ENCODE results near the gene CBLN3. TPM values are rescaled to one million over a fixed set of nuclear protein-coding genes. Genes with fewer than 3 reads are reported as not detected.

Gene CBLN3
- total and polyA plus RNA-seq, 2 experiments from 2014 or later, result 2.4 to 5.6 TPM

- H3K79me2 ChIP-seq (ENCODE audit: insufficient read depth), result no peaks in the 10 kb centered on the region
- no peaks in the 10 kb centered on the region for H4K20me1 ChIP-seq (ENCODE audit: insufficient read depth)
- TF ChIP-seq EZH2 (IDR thresholded peaks at IDR 0.05; ENCODE audit: insufficient read depth, poor library complexity, severe bottlenecking), result no peak
- no peak for TF ChIP-seq EZH2phosphoT487 (IDR thresholded peaks at IDR 0.05; ENCODE audit: insufficient read depth, low read depth)
- H2AFZ ChIP-seq, result no peak overlapping the region
- no peaks in the 10 kb centered on the region for H3K4me1 ChIP-seq (ENCODE audit: insufficient read depth)
- no peaks in the 10 kb centered on the region for H3K9me3 ChIP-seq (ENCODE audit: low read depth)
- H3K4me3 ChIP-seq, result no peak overlapping the region
- no peak overlapping the region for H3K9ac ChIP-seq
- no peak overlapping the region for H3K4me2 ChIP-seq (ENCODE audit: unreplicated experiment)
- H3K27ac ChIP-seq, result no peak overlapping the region
- H3F3A ChIP-seq (ENCODE audit: insufficient read depth), result no peaks in the 10 kb centered on the region
- no peaks in the 10 kb centered on the region for H3K27me3 ChIP-seq (replicated peaks; ENCODE audit: insufficient read depth)
- H3K36me3 ChIP-seq (ENCODE audit: low read depth), result no peaks in the 10 kb centered on the region
- no peak for DNase-seq
- 88 to 95% methylated on average over 2 of the region's 2 CpGs for WGBS, 2 experiments (ENCODE audit: low coverage in 1 of 2, low lambda C conversion rate in 2 of 2, missing lambda C conversion rate in 2 of 2)
- no peaks in the 10 kb centered on the region for H3K9me2 ChIP-seq (ENCODE audit: insufficient read depth)
- in situ Hi-C loops (cut with MboI), result no loop called here
These were observed 42.5 kb downstream of the CBLN3 start for GRCh38 chr14:24387009-24387345.

GRCh38 chr14:24385524-24385923 is 43.9 kb downstream of the CBLN3 start:
- H3K79me2 ChIP-seq (ENCODE audit: insufficient read depth), result no peaks in the 10 kb centered on the region
- no peak overlapping the region for H3K27ac ChIP-seq
- no peak overlapping the region for H3K4me2 ChIP-seq (ENCODE audit: unreplicated experiment)
- no peak overlapping the region for H2AFZ ChIP-seq
- H3K4me1 ChIP-seq (ENCODE audit: insufficient read depth), result no peaks in the 10 kb centered on the region
- no peak overlapping the region for H3K4me3 ChIP-seq
- no peak for DNase-seq
- in situ Hi-C loops (cut with MboI), result no loop called here
- WGBS, 2 experiments (ENCODE audit: low coverage in 1 of 2, low lambda C conversion rate in 2 of 2, missing lambda C conversion rate in 2 of 2), result 65 to 69% methylated on average over 4 of the region's 4 CpGs
- H3K9me3 ChIP-seq (ENCODE audit: low read depth), result no peaks in the 10 kb centered on the region
- H3K9ac ChIP-seq, result no peak overlapping the region
- TF ChIP-seq EZH2phosphoT487 (IDR thresholded peaks at IDR 0.05; ENCODE audit: insufficient read depth, low read depth), result no peak
- no peak for TF ChIP-seq EZH2 (IDR thresholded peaks at IDR 0.05; ENCODE audit: insufficient read depth, poor library complexity, severe bottlenecking)
- H3F3A ChIP-seq (ENCODE audit: insufficient read depth), result no peaks in the 10 kb centered on the region
- no peaks in the 10 kb centered on the region for H3K36me3 ChIP-seq (ENCODE audit: low read depth)
- H4K20me1 ChIP-seq (ENCODE audit: insufficient read depth), result no peaks in the 10 kb centered on the region
- no peaks in the 10 kb centered on the region for H3K9me2 ChIP-seq (ENCODE audit: insufficient read depth)
- H3K27me3 ChIP-seq (replicated peaks; ENCODE audit: insufficient read depth), result no peaks in the 10 kb centered on the region

GRCh38 chr14:24384169-24384568 is 45.3 kb downstream of the CBLN3 start:
- no peaks in the 10 kb centered on the region for H3K27me3 ChIP-seq (replicated peaks; ENCODE audit: insufficient read depth)
- 71 to 74% methylated on average over 4 of the region's 4 CpGs for WGBS, 2 experiments (ENCODE audit: low coverage in 1 of 2, low lambda C conversion rate in 2 of 2, missing lambda C conversion rate in 2 of 2)
- in situ Hi-C loops (cut with MboI), result no loop called here

GRCh38 chr14:24382064-24382371 is 47.5 kb downstream of the CBLN3 start:
- no peaks in the 10 kb centered on the region for H4K20me1 ChIP-seq (ENCODE audit: insufficient read depth)
- no peak overlapping the region for H3K4me3 ChIP-seq
- H3F3A ChIP-seq (ENCODE audit: insufficient read depth), result peaks cover 17% of the 10 kb centered on the region
- in situ Hi-C loops (cut with MboI), result no loop called here
- 0 out of 2 replicates have a peak, but pooled peaks cover 3% of the 10 kb centered on the region for H3K4me1 ChIP-seq (ENCODE audit: insufficient read depth)
- no peak for TF ChIP-seq EZH2 (IDR thresholded peaks at IDR 0.05; ENCODE audit: insufficient read depth, poor library complexity, severe bottlenecking)
- TF ChIP-seq EZH2phosphoT487 (IDR thresholded peaks at IDR 0.05; ENCODE audit: insufficient read depth, low read depth), result no peak
- no peak overlapping the region for H2AFZ ChIP-seq
- no peaks in the 10 kb centered on the region for H3K9me2 ChIP-seq (ENCODE audit: insufficient read depth)
- H3K9ac ChIP-seq, result no peak overlapping the region
- no peak for DNase-seq
- WGBS, 2 experiments (ENCODE audit: low coverage in 1 of 2, low lambda C conversion rate in 2 of 2, missing lambda C conversion rate in 2 of 2), result 17 to 18% methylated on average over 4 of the region's 4 CpGs
- no peak overlapping the region for H3K27ac ChIP-seq
- H3K4me2 ChIP-seq (ENCODE audit: unreplicated experiment), result no peak overlapping the region
- no peaks in the 10 kb centered on the region for H3K27me3 ChIP-seq (replicated peaks; ENCODE audit: insufficient read depth)
- no peaks in the 10 kb centered on the region for H3K79me2 ChIP-seq (ENCODE audit: insufficient read depth)
- no peaks in the 10 kb centered on the region for H3K9me3 ChIP-seq (ENCODE audit: low read depth)
- H3K36me3 ChIP-seq (ENCODE audit: low read depth), result peaks cover 2% of the 10 kb centered on the region; the same call in 1 of the 2 replicates

More at GRCh38 chr14:24384169-24384568, 45.3 kb downstream of the CBLN3 start:
- H3F3A ChIP-seq (ENCODE audit: insufficient read depth), result no peaks in the 10 kb centered on the region
- DNase-seq, result no peak
- H3K79me2 ChIP-seq (ENCODE audit: insufficient read depth), result no peaks in the 10 kb centered on the region
- H3K9me3 ChIP-seq (ENCODE audit: low read depth), result no peaks in the 10 kb centered on the region
- H3K9ac ChIP-seq, result no peak overlapping the region
- H3K4me3 ChIP-seq, result no peak overlapping the region
- no peak overlapping the region for H3K27ac ChIP-seq
- H3K36me3 ChIP-seq (ENCODE audit: low read depth), result no peaks in the 10 kb centered on the region
- H3K4me2 ChIP-seq (ENCODE audit: unreplicated experiment), result no peak overlapping the region
- TF ChIP-seq EZH2phosphoT487 (IDR thresholded peaks at IDR 0.05; ENCODE audit: insufficient read depth, low read depth) (no peak), EZH2 (IDR thresholded peaks at IDR 0.05; ENCODE audit: insufficient read depth, poor library complexity, severe bottlenecking) (no peak)
- no peaks in the 10 kb centered on the region for H3K4me1 ChIP-seq (ENCODE audit: insufficient read depth)
- H2AFZ ChIP-seq, result no peak overlapping the region
- H4K20me1 ChIP-seq (ENCODE audit: insufficient read depth), result no peaks in the 10 kb centered on the region
- no peaks in the 10 kb centered on the region for H3K9me2 ChIP-seq (ENCODE audit: insufficient read depth)

All from GM23248 (cell line).